OCI-LY7 (cell line): Measurements from ENCODE around the gene ZNF541. TPM values are rescaled to one million over a fixed set of nuclear protein-coding genes. Genes with fewer than 3 reads are reported as not detected.

Experiments used
- BruUV-seq: library from RNA; stranded (reverse); fragments of 400-500 nt; replicated peaks from 2 replicates; lab custom pipeline; 2021; lab: Mats Ljungman, UMichigan
- CTCF ChIA-PET: fragments of 300-600 bp; sonication (Branson Sonifier 250); formaldehyde crosslinking; loops from one replicate; lab custom pipeline; 2022; ENCODE audit warnings: antibody characterized with exemption; ENCODE audit not compliant: unreplicated experiment; lab: Charles Lee
- POLR2A ChIA-PET: fragments of 300-600 bp; sonication (Branson Sonifier 250); formaldehyde crosslinking; loops from one replicate; lab custom pipeline; 2022; ENCODE audit warnings: antibody characterized with exemption; lab: Charles Lee
- DNase-seq: peaks from one replicate; pipeline ENCODE4 v3.0.0-alpha.2; 2015; ENCODE audit warnings: low spot score
- H2AFZ ChIP-seq: fragments of 200-600 bp; sonication (generic), shearing (Covaris generic); 2 replicates; pipeline ENCODE4 v1.6.1; 2014; ENCODE audit warnings: mild to moderate bottlenecking, antibody characterized with exemption, low read length, moderate library complexity
- H3K27ac ChIP-seq: fragments of 200-600 bp; sonication (generic); 2 replicates; pipeline ENCODE4 v1.5.1; 2014; ENCODE audit warnings: mixed run types, low read depth, mild to moderate bottlenecking, moderate library complexity, low read length, inconsistent platforms; ENCODE audit not compliant: poor library complexity, severe bottlenecking
- H3K36me3 ChIP-seq: fragments of 200-600 bp; sonication (generic); 2 replicates; pipeline ENCODE4 v1.6.1; 2014; ENCODE audit warnings: mild to moderate bottlenecking, antibody characterized with exemption, low read length, moderate library complexity, mixed read lengths; ENCODE audit not compliant: insufficient read depth
- H3K4me1 ChIP-seq: fragments of 200-600 bp; sonication (generic); 2 replicates; pipeline ENCODE4 v1.5.1; 2014; ENCODE audit warnings: mild to moderate bottlenecking, low read length; ENCODE audit not compliant: insufficient read depth, poor library complexity, severe bottlenecking
- H3K4me2 ChIP-seq: fragments of 200-600 bp; sonication (generic); 2 replicates; pipeline ENCODE4 v1.6.1; 2014; ENCODE audit warnings: mild to moderate bottlenecking, low read length
- H3K4me3 ChIP-seq: fragments of 200-600 bp; sonication (generic); 2 replicates; pipeline ENCODE4 v1.5.1; 2014; ENCODE audit warnings: mild to moderate bottlenecking, low read depth, low read length; ENCODE audit not compliant: poor library complexity, severe bottlenecking
- H3K79me2 ChIP-seq: fragments of 200-600 bp; sonication (generic); 2 replicates; pipeline ENCODE4 v1.6.1; 2016; ENCODE audit warnings: low read depth, mild to moderate bottlenecking, low read length, moderate library complexity, mixed read lengths; ENCODE audit not compliant: insufficient read depth
- H3K9me2 ChIP-seq: fragments of 200-600 bp; sonication (generic); 2 replicates; pipeline ENCODE4 v1.6.1; 2016; ENCODE audit warnings: mild to moderate bottlenecking, low read length, mixed read lengths; ENCODE audit not compliant: insufficient read depth
- H3K9me3 ChIP-seq: fragments of 200-600 bp; sonication (generic); 2 replicates; pipeline ENCODE4 v1.6.1; 2014; ENCODE audit warnings: mild to moderate bottlenecking, mixed run types, low read length, mixed read lengths
- H4K20me1 ChIP-seq: fragments of 200-600 bp; sonication (generic); 2 replicates; pipeline ENCODE4 v1.6.1; 2014; ENCODE audit warnings: mild to moderate bottlenecking, antibody characterized with exemption, low read length, moderate library complexity, mixed read lengths; ENCODE audit not compliant: insufficient read depth
- EZH2phosphoT487 ChIP-seq: fragments of 200-600 bp; sonication (generic); IDR thresholded peaks from 2 replicates; pipeline ENCODE4 v1.6.1; 2018; ENCODE audit warnings: low read depth, borderline replicate concordance, mild to moderate bottlenecking, mixed run types, antibody characterized with exemption, low read length, moderate library complexity, mixed read lengths
- intact Hi-C: fragments of 100-400 bp; cut with micrococcal nuclease; formaldehyde crosslinking; loops from one replicate; pipeline ENCODE4 v1.10.0; 2022; ENCODE audit not compliant: unreplicated experiment
- total RNA-seq, 2 experiments: library from RNA; depleted of rRNA in 1 of 2; stranded (reverse); fragments of >200 nt in 1 of 2; shearing (Covaris generic) in 1 of 2; gene quantifications; 2 replicates each; pipeline ENCODE4 v1.2.3, GENCODE V29; 2014 to 2022
- TF ChIP-seq, protein P1 (sequence below): fragments of 200-600 bp; sonication (generic); conservative IDR thresholded peaks from 2 replicates; pipeline ENCODE4 v1.5.1; 2014; ENCODE audit warnings: mild to moderate bottlenecking, antibody characterized with exemption, low read length, moderate library complexity, mixed read lengths

The ZNF541 gene
- total RNA-seq, 2 experiments from 2014 or later = not detected

DNA sequence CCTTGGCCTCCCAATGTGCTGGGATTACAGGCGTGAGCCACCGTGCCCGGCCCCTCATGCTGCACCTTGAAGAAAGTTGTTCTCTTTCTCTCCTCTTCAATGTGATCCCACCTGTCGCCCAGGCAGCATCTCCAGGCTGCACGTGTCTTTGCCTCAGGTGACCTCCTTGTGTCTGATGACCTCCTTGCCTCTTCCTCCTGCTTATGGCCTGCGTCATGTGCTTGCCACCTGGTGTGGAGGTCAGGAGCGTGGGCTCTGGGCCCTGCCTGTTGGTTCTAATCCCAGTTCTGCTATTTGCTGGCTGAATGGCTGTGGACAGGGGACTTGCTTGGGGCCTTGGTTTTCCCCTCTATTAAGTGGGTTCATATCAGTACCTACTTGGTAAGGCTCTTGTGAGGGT, 42.3 kb upstream of the ZNF541 start:
- BruUV-seq = no TSS peak
- H3K9me3 ChIP-seq = no peaks in the 10 kb centered on the region
- no peak for DNase-seq
- no peaks in the 10 kb centered on the region for H3K9me2 ChIP-seq
- H4K20me1 ChIP-seq = peaks cover 4% of the 10 kb centered on the region; the same call in 1 of the 2 replicates
- peaks cover 86% of the 10 kb centered on the region for H3K79me2 ChIP-seq
- ChIA-PET POLR2A (interaction anchor here (0.5 kb wide), 1 partner anchor 16 kb away, joined by 6 read pairs; no protein-coding TSS in a partner anchor), CTCF (no interaction called here)
- H3K4me3 ChIP-seq = no peak overlapping the region
- H3K36me3 ChIP-seq = peaks cover 15% of the 10 kb centered on the region
- H3K4me2 ChIP-seq = no peak overlapping the region
- H3K4me1 ChIP-seq = peaks cover 16% of the 10 kb centered on the region
- intact Hi-C loops = no loop called here
- H2AFZ ChIP-seq = no peak overlapping the region
- H3K27ac ChIP-seq = no peak overlapping the region
- TF ChIP-seq EZH2phosphoT487 = no peak
- TF ChIP-seq, protein P1, sequence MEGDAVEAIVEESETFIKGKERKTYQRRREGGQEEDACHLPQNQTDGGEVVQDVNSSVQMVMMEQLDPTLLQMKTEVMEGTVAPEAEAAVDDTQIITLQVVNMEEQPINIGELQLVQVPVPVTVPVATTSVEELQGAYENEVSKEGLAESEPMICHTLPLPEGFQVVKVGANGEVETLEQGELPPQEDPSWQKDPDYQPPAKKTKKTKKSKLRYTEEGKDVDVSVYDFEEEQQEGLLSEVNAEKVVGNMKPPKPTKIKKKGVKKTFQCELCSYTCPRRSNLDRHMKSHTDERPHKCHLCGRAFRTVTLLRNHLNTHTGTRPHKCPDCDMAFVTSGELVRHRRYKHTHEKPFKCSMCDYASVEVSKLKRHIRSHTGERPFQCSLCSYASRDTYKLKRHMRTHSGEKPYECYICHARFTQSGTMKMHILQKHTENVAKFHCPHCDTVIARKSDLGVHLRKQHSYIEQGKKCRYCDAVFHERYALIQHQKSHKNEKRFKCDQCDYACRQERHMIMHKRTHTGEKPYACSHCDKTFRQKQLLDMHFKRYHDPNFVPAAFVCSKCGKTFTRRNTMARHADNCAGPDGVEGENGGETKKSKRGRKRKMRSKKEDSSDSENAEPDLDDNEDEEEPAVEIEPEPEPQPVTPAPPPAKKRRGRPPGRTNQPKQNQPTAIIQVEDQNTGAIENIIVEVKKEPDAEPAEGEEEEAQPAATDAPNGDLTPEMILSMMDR = no peak

DNA sequence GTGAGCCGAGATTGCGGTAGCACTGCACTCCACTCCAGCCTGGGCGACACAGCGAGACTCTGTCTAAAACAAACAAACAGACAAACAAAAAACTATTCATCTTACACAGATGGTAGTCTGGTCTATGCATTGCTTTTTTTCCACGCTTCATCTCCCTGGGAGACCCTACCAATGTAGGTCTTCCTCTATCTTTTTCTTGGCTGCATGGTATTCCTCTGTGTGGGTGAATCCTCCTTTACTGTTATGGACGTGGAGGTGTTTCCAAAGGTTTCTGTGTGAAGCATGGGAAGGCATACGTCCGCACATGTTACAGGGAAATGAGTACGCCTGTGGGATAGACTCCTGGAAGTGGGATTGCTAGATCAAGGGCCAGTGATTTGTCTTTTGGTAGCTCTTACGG, 41.6 kb upstream of the ZNF541 start:
- Histone ChIP-seq H3K4me1 (peaks cover 18% of the 10 kb centered on the region), H2AFZ (no peak overlapping the region), H3K79me2 (peaks cover 87% of the 10 kb centered on the region), H3K4me3 (no peak overlapping the region), H3K9me3 (no peaks in the 10 kb centered on the region), H3K36me3 (peaks cover 15% of the 10 kb centered on the region), H3K27ac (no peak overlapping the region), H4K20me1 (peaks cover 4% of the 10 kb centered on the region; the same call in 1 of the 2 replicates), H3K4me2 (no peak overlapping the region), H3K9me2 (no peaks in the 10 kb centered on the region)
- no peak for TF ChIP-seq EZH2phosphoT487
- TF ChIP-seq, protein P1 = no peak
- ChIA-PET POLR2A (interaction anchor here (0.5 kb wide), 1 partner anchor 15 kb away, joined by 6 read pairs; no protein-coding TSS in a partner anchor), CTCF (no interaction called here)
- intact Hi-C loops = no loop called here
- DNase-seq = no peak
- BruUV-seq = no TSS peak

DNA sequence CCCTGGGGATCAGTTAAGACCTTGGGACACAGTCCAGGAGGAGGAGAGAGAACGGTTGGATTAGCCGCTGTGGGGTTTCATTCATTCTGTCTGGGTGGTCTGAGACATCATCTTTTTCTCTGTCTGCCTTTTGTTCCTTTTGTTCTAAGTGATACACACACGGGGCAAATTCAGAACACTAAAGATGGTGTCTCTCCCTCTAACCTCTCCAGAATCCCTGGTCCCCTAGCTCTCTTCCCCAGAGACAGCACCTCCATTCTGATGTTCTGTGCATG, 41.0 kb upstream of the ZNF541 start:
- ChIA-PET CTCF (no interaction called here), POLR2A (no interaction called here)
- DNase-seq = no peak
- no peak overlapping the region for H3K4me3 ChIP-seq
- peaks cover 4% of the 10 kb centered on the region; the same call in 1 of the 2 replicates for H4K20me1 ChIP-seq
- H2AFZ ChIP-seq = no peak overlapping the region
- H3K27ac ChIP-seq = no peak overlapping the region
- H3K4me1 ChIP-seq = peaks cover 18% of the 10 kb centered on the region
- TF ChIP-seq, protein P1 = no peak
- no TSS peak for BruUV-seq
- intact Hi-C loops = no loop called here
- H3K79me2 ChIP-seq = peaks cover 91% of the 10 kb centered on the region
- no peaks in the 10 kb centered on the region for H3K9me2 ChIP-seq
- no peaks in the 10 kb centered on the region for H3K9me3 ChIP-seq
- H3K4me2 ChIP-seq = no peak overlapping the region
- H3K36me3 ChIP-seq = peaks cover 15% of the 10 kb centered on the region
